Astrocyte (in vitro differentiated cells and primary cell): ENCODE measurements around the gene NBL1. TPM values are rescaled to one million over a fixed set of nuclear protein-coding genes. Genes with fewer than 3 reads are reported as not detected.

Source experiments
- DNase-seq: peaks from one replicate; pipeline ENCODE4 v3.0.0-alpha.2; 2010; ENCODE audit warnings: low read depth
- FAIRE-seq: peaks from 2 replicates; lab custom pipeline; 2011; peaks lifted over from hg19 to GRCh38; lab: Jason Lieb, UNC
- H2AFZ ChIP-seq: 2 replicates; pipeline ENCODE4 v1.6.0; 2012; ENCODE audit warnings: low read depth, low read length, inconsistent platforms
- H3K27ac ChIP-seq: 2 replicates; pipeline ENCODE4 v1.5.1; 2011; ENCODE audit warnings: low read depth, low read length, inconsistent platforms
- H3K27me3 ChIP-seq: 2 replicates; pipeline ENCODE4 v1.6.0; 2011; ENCODE audit warnings: low read length, inconsistent platforms; ENCODE audit not compliant: insufficient read depth
- H3K36me3 ChIP-seq: 2 replicates; pipeline ENCODE4 v1.5.1; 2011; ENCODE audit warnings: low read length, inconsistent platforms; ENCODE audit not compliant: insufficient read depth
- H3K4me1 ChIP-seq: 2 replicates; pipeline ENCODE4 v1.5.1; 2011; ENCODE audit warnings: low read length, inconsistent platforms; ENCODE audit not compliant: insufficient read depth
- H3K4me2 ChIP-seq: 2 replicates; pipeline ENCODE4 v1.6.0; 2012; ENCODE audit warnings: low read length, inconsistent platforms
- H3K4me3 ChIP-seq: 2 replicates; pipeline ENCODE4 v1.5.1; 2011; ENCODE audit warnings: low read depth, mild to moderate bottlenecking, low read length, inconsistent platforms; ENCODE audit not compliant: insufficient read depth
- H3K79me2 ChIP-seq: 2 replicates; pipeline ENCODE4 v1.6.0; 2012; ENCODE audit warnings: mild to moderate bottlenecking, low read length, inconsistent platforms; ENCODE audit not compliant: insufficient read depth
- H3K9ac ChIP-seq: 2 replicates; pipeline ENCODE4 v1.6.0; 2012; ENCODE audit warnings: mild to moderate bottlenecking, low read length, inconsistent platforms
- H3K9me3 ChIP-seq: 2 replicates; pipeline ENCODE4 v1.5.1; 2012; ENCODE audit warnings: low read depth, mild to moderate bottlenecking, low read length, inconsistent platforms; ENCODE audit not compliant: insufficient read depth
- H4K20me1 ChIP-seq: 2 replicates; pipeline ENCODE4 v1.6.0; 2012; ENCODE audit warnings: low read length, inconsistent platforms; ENCODE audit not compliant: insufficient read depth
- H3K27ac Mint-ChIP-seq: one replicate; pipeline ENCODE4 v1.8.0; 2021; ENCODE audit warnings: mild to moderate bottlenecking, mixed read lengths; ENCODE audit not compliant: unreplicated experiment
- H3K27me3 Mint-ChIP-seq: one replicate; pipeline ENCODE4 v1.8.0; 2021; ENCODE audit warnings: low read depth, mixed read lengths; ENCODE audit not compliant: unreplicated experiment
- H3K36me3 Mint-ChIP-seq: one replicate; pipeline ENCODE4 v1.8.0; 2021; ENCODE audit warnings: low read depth, mixed read lengths; ENCODE audit not compliant: unreplicated experiment
- H3K4me1 Mint-ChIP-seq: one replicate; pipeline ENCODE4 v1.8.0; 2021; ENCODE audit warnings: low read depth, mixed read lengths; ENCODE audit not compliant: unreplicated experiment
- H3K4me3 Mint-ChIP-seq: one replicate; pipeline ENCODE4 v1.8.0; 2021; ENCODE audit warnings: mild to moderate bottlenecking, moderate library complexity, mixed read lengths; ENCODE audit not compliant: unreplicated experiment
- H3K9me3 Mint-ChIP-seq: one replicate; pipeline ENCODE4 v1.8.0; 2021; ENCODE audit warnings: mild to moderate bottlenecking, mixed read lengths; ENCODE audit not compliant: unreplicated experiment
- CTCF ChIP-seq: IDR thresholded peaks from 2 replicates; pipeline ENCODE4 v1.5.1; 2011; ENCODE audit warnings: low read depth, mild to moderate bottlenecking, inconsistent platforms, low read length, moderate library complexity; ENCODE audit not compliant: insufficient read depth
- EZH2 ChIP-seq: IDR thresholded peaks from 2 replicates; pipeline ENCODE4 v1.6.1; 2012; ENCODE audit warnings: mild to moderate bottlenecking, low read length, inconsistent platforms; ENCODE audit not compliant: insufficient read depth
- total RNA-seq: library from RNA; stranded (reverse); gene quantifications from 2 replicates; pipeline ENCODE4 v1.2.1, GENCODE V29; 2021

NBL1 gene
- total RNA-seq, 1 donor from 2014 or later = 58.3 TPM

- H3K9me3 Mint-ChIP-seq = peaks cover 2% of the 10 kb centered on the region
- Histone ChIP-seq H4K20me1 (no peaks in the 10 kb centered on the region), H3K4me1 (no peaks in the 10 kb centered on the region), H3K4me3 (no peak overlapping the region), H3K36me3 (no peaks in the 10 kb centered on the region), H2AFZ (no peak overlapping the region), H3K4me2 (no peak overlapping the region), H3K9me3 (peaks cover 4% of the 10 kb centered on the region), H3K79me2 (no peaks in the 10 kb centered on the region), H3K27me3 (no peaks in the 10 kb centered on the region), H3K9ac (no peak overlapping the region), H3K27ac (no peak overlapping the region)
- no peak overlapping the region for H3K4me3 Mint-ChIP-seq
- H3K27ac Mint-ChIP-seq = peak overlapping the region; percentile 58
- TF ChIP-seq CTCF (no peak), EZH2 (no peak)
- H3K27me3 Mint-ChIP-seq = peaks cover 21% of the 10 kb centered on the region
- no peaks in the 10 kb centered on the region for H3K4me1 Mint-ChIP-seq
- no peak for DNase-seq
- no peak for FAIRE-seq
- peaks cover 5% of the 10 kb centered on the region for H3K36me3 Mint-ChIP-seq
Measured at GRCh38 chr1:19689856-19690255, 45.7 kb downstream of the NBL1 start.

GRCh38 chr1:19690342-19690741, 46.2 kb downstream of the NBL1 start:
- no peaks in the 10 kb centered on the region for H4K20me1 ChIP-seq
- H3K9me3 ChIP-seq = peaks cover 4% of the 10 kb centered on the region
- H3K9me3 Mint-ChIP-seq = peaks cover 2% of the 10 kb centered on the region
- no peaks in the 10 kb centered on the region for H3K79me2 ChIP-seq
- no peaks in the 10 kb centered on the region for H3K36me3 ChIP-seq
- no peaks in the 10 kb centered on the region for H3K4me1 Mint-ChIP-seq
- H3K4me3 ChIP-seq = no peak overlapping the region
- H3K36me3 Mint-ChIP-seq = peaks cover 5% of the 10 kb centered on the region
- H3K27me3 Mint-ChIP-seq = peaks cover 25% of the 10 kb centered on the region
- no peak overlapping the region for H3K27ac ChIP-seq
- no peak overlapping the region for H3K4me2 ChIP-seq
- no peak overlapping the region for H3K4me3 Mint-ChIP-seq
- peak overlapping the region; percentile 58 for H3K27ac Mint-ChIP-seq
- no peak overlapping the region for H2AFZ ChIP-seq
- DNase-seq (no peak), FAIRE-seq (no peak)
- TF ChIP-seq EZH2 (no peak), CTCF (no peak)
- H3K4me1 ChIP-seq = no peaks in the 10 kb centered on the region
- H3K27me3 ChIP-seq = no peaks in the 10 kb centered on the region
- H3K9ac ChIP-seq = no peak overlapping the region

GRCh38 chr1:19694298-19694697, 50.2 kb downstream of the NBL1 start:
- Histone ChIP-seq H3K9me3 (peaks cover 4% of the 10 kb centered on the region), H4K20me1 (no peaks in the 10 kb centered on the region)
- no peak for FAIRE-seq

More at GRCh38 chr1:19694298-19694697, 50.2 kb downstream of the NBL1 start:
- H3K4me3 Mint-ChIP-seq = no peak overlapping the region
- H3K27me3 Mint-ChIP-seq = peaks cover 27% of the 10 kb centered on the region
- TF ChIP-seq EZH2 = no peak
- no peak for TF ChIP-seq CTCF
- Histone ChIP-seq H3K27ac (no peak overlapping the region), H3K4me3 (no peak overlapping the region), H3K9ac (no peak overlapping the region), H3K4me2 (no peak overlapping the region), H3K27me3 (no peaks in the 10 kb centered on the region), H3K4me1 (no peaks in the 10 kb centered on the region), H2AFZ (no peak overlapping the region), H3K36me3 (no peaks in the 10 kb centered on the region), H3K79me2 (no peaks in the 10 kb centered on the region)
- H3K36me3 Mint-ChIP-seq = peaks cover 3% of the 10 kb centered on the region
- DNase-seq = no peak
- peaks cover 2% of the 10 kb centered on the region for H3K9me3 Mint-ChIP-seq
- H3K4me1 Mint-ChIP-seq = no peaks in the 10 kb centered on the region
- no peak overlapping the region for H3K27ac Mint-ChIP-seq
